Measurements from ENCODE around the gene LRMDA. TPM values are rescaled to one million over a fixed set of nuclear protein-coding genes. Genes with fewer than 3 reads are reported as not detected.

The LRMDA gene
- total and polyA plus RNA-seq, 12 donors: 30.7 to 132 (median 78.1) TPM

- whole genome bisulfite sequencing, 4 donors: 71 to 95% (median 91%) methylated on average over 3 of the region's 3 CpGs
- Histone ChIP-seq H3K27me3 (no peaks in the 10 kb centered on the region), H3K36me3 (replicated peaks in 1 of 2) (no peaks in the 10 kb centered on the region), H3K4me1 (replicated peaks in 1 of 2) (peaks cover 0 to 7% of the 10 kb centered on the region in 2 donors), H3K27ac (no peak overlapping the region), H3K4me3 (no peak overlapping the region), H3K9me3 (replicated peaks in 1 of 3) (no peaks in the 10 kb centered on the region)
- DNase-seq: no peak
- no peak for TF ChIP-seq CTCF (IDR thresholded peaks at IDR 0.05)
- no peak for TF ChIP-seq POLR2A (IDR thresholded peaks at IDR 0.05)
- intact Hi-C loops (cut with DNase I): no loop called here
Measured at GRCh38 chr10:75640381-75640780, 209.0 kb downstream of the LRMDA start.

DNA sequence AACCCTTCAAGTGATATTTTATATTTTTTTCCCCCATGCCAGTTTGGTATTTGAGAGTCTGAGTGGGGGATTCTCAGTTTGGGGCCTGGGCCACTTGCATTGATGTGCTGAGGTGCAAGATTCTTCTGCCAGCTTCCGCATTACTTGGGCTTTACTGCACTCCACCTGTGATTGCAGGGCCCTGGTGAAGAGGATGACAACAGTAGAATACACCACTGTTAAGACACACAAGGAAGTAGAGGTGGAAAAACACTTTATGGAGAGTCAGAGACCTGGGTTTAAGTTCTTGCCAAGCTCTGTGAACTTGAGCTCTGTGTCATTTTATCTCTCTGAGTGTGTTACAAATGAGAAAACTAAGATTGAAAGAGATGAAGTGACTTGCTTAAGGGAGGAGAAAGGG is 209.4 kb downstream of the LRMDA start:
- Histone ChIP-seq H3K27ac (no peak overlapping the region), H3K4me1 (replicated peaks in 1 of 2) (peaks cover 0 to 7% of the 10 kb centered on the region in 2 donors), H3K9me3 (replicated peaks in 1 of 3) (no peaks in the 10 kb centered on the region), H3K27me3 (no peaks in the 10 kb centered on the region), H3K36me3 (replicated peaks in 1 of 2) (no peaks in the 10 kb centered on the region), H3K4me3 (no peak overlapping the region)
- intact Hi-C loops (cut with DNase I): no loop called here
- no peak for DNase-seq
- no peak for TF ChIP-seq CTCF (IDR thresholded peaks at IDR 0.05)
- WGBS, 4 donors: 95 to 100% (median 100%) methylated on average over 1 of the region's 1 CpG

GRCh38 chr10:75643405-75643804 is 212.0 kb downstream of the LRMDA start:
- H3K4me3 ChIP-seq: no peak overlapping the region
- peaks cover 0 to 5% of the 10 kb centered on the region in 2 donors for H3K4me1 ChIP-seq (replicated peaks in 1 of 2)
- H3K36me3 ChIP-seq (replicated peaks in 1 of 2): no peaks in the 10 kb centered on the region
- no peak for DNase-seq
- no peaks in the 10 kb centered on the region for H3K9me3 ChIP-seq (replicated peaks in 1 of 3)
- WGBS, 4 donors: 92 to 100% (median 99%) methylated on average over 2 of the region's 2 CpGs
- TF ChIP-seq POLR2A (IDR thresholded peaks at IDR 0.05) (no peak), CTCF (IDR thresholded peaks at IDR 0.05) (no peak)
- H3K27ac ChIP-seq: no peak overlapping the region
- intact Hi-C loops (cut with DNase I): no loop called here
- H3K27me3 ChIP-seq: no peaks in the 10 kb centered on the region

GRCh38 chr10:75643944-75644692 is 212.7 kb downstream of the LRMDA start:
- TF ChIP-seq POLR2A (IDR thresholded peaks at IDR 0.05): no peak
- TF ChIP-seq CTCF (IDR thresholded peaks at IDR 0.05): no peak
- Histone ChIP-seq H3K4me1 (replicated peaks in 1 of 2) (no peaks in the 10 kb centered on the region), H3K36me3 (replicated peaks in 1 of 2) (no peaks in the 10 kb centered on the region), H3K27ac (no peak overlapping the region), H3K4me3 (no peak overlapping the region), H3K9me3 (replicated peaks in 1 of 3) (no peaks in the 10 kb centered on the region), H3K27me3 (no peaks in the 10 kb centered on the region)
- 64 to 75% (median 71%) methylated on average over 3 to 5 of the region's 5 CpGs for WGBS, 4 donors
- no peak for DNase-seq
- intact Hi-C loops (cut with DNase I): no loop called here

Data from adrenal gland (tissue), 12 donors.